HepG2 (cell line): ENCODE results near the gene IL27RA.

Experiments
- CEBPG ChIP-seq: IDR thresholded peaks from 2 replicates; pipeline ENCODE4 v1.6.1; 2016
- HNRNPL ChIP-seq: fragments of 200-400 bp; formaldehyde crosslinking; IDR thresholded peaks from 2 replicates; pipeline ENCODE4 v1.6.1; 2017; ENCODE audit warnings: mild to moderate bottlenecking, low read depth, low read length
- POLR2AphosphoS5 ChIP-seq: IDR thresholded peaks from 2 replicates; pipeline ENCODE4 v1.6.1; 2012; ENCODE audit warnings: low read depth, low read length
- SMC3 ChIP-seq: IDR thresholded peaks from 2 replicates; pipeline ENCODE4 v1.6.1; 2011; ENCODE audit warnings: low read length, improper control_type of control experiment
- SRF ChIP-seq: IDR thresholded peaks from 2 replicates; pipeline ENCODE4 v1.6.1; 2011; ENCODE audit warnings: mild to moderate bottlenecking, low read depth, low read length, moderate library complexity
- SRSF9 ChIP-seq: fragments of 200-400 bp; formaldehyde crosslinking; IDR thresholded peaks from 2 replicates; pipeline ENCODE4 v1.6.1; 2018; ENCODE audit warnings: borderline replicate concordance, mild to moderate bottlenecking, low read depth, low read length; ENCODE audit not compliant: insufficient read depth, poor library complexity, severe bottlenecking
- TAF1 ChIP-seq: sonication (generic); formaldehyde crosslinking; IDR thresholded peaks from 2 replicates; pipeline ENCODE4 v1.4.0; 2020; ENCODE audit warnings: missing genetic modification reagents
- TF ChIP-seq, protein P1 (sequence below), 2 experiments: IDR thresholded peaks; 2 replicates each; pipeline ENCODE4 v1.6.1; 2011 to 2012; ENCODE audit warnings: low read length in 2 of 2, borderline replicate concordance in 1 of 2, low read depth in 1 of 2, mild to moderate bottlenecking in 1 of 2, moderate library complexity in 1 of 2
- TF ChIP-seq, protein P2 (sequence below): sonication (generic); formaldehyde crosslinking; IDR thresholded peaks from 2 replicates; pipeline ENCODE4 v1.5.0; 2020; ENCODE audit warnings: mild to moderate bottlenecking, missing genetic modification reagents, moderate library complexity

DNA sequence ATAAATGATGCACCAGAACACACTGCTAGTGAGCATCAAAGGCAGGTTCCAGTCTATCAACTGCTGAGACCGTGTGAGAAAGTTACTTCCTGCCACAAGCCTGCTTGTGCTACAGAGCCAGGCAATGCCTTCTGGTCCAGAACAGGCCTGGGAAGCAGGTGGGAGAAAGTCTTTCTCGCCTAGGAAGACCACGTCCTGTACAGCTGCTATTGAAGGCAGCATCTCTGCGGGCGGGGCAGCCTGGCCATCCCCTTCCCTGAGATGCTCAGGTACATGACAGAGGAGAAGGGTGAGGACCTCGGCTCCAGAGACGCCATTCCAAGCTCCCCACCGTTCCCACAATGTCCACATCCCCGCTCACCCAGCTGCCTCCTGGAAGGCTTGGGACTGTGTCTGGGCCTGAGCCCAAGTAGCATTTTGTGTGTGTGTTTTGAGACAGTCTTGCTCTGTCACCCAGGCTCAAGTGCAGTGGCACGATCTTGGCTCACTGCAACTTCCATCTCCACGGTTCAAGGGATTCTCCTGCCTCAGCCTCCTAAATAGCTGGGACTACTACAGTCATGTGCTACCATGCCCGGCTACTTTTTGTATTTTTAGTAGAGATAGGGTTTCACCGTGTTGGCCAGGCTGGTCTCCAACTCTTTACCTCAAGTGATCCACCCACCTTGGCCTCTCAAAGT lies 28.9 kb upstream of the IL27RA start:
- no peak for TF ChIP-seq CEBPG (CRISPR knock-in tag)
- TF ChIP-seq SRF = no peak
- no peak for TF ChIP-seq TAF1 (CRISPR knock-in tag)
- TF ChIP-seq, protein P1, sequence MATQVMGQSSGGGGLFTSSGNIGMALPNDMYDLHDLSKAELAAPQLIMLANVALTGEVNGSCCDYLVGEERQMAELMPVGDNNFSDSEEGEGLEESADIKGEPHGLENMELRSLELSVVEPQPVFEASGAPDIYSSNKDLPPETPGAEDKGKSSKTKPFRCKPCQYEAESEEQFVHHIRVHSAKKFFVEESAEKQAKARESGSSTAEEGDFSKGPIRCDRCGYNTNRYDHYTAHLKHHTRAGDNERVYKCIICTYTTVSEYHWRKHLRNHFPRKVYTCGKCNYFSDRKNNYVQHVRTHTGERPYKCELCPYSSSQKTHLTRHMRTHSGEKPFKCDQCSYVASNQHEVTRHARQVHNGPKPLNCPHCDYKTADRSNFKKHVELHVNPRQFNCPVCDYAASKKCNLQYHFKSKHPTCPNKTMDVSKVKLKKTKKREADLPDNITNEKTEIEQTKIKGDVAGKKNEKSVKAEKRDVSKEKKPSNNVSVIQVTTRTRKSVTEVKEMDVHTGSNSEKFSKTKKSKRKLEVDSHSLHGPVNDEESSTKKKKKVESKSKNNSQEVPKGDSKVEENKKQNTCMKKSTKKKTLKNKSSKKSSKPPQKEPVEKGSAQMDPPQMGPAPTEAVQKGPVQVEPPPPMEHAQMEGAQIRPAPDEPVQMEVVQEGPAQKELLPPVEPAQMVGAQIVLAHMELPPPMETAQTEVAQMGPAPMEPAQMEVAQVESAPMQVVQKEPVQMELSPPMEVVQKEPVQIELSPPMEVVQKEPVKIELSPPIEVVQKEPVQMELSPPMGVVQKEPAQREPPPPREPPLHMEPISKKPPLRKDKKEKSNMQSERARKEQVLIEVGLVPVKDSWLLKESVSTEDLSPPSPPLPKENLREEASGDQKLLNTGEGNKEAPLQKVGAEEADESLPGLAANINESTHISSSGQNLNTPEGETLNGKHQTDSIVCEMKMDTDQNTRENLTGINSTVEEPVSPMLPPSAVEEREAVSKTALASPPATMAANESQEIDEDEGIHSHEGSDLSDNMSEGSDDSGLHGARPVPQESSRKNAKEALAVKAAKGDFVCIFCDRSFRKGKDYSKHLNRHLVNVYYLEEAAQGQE (IDR thresholded peaks at IDR 0.05; ENCODE audit: borderline replicate concordance in 1 of 2, low read depth in 1 of 2, low read length in 2 of 2) = no peak
- no peak for TF ChIP-seq SRSF9
- TF ChIP-seq, protein P2, sequence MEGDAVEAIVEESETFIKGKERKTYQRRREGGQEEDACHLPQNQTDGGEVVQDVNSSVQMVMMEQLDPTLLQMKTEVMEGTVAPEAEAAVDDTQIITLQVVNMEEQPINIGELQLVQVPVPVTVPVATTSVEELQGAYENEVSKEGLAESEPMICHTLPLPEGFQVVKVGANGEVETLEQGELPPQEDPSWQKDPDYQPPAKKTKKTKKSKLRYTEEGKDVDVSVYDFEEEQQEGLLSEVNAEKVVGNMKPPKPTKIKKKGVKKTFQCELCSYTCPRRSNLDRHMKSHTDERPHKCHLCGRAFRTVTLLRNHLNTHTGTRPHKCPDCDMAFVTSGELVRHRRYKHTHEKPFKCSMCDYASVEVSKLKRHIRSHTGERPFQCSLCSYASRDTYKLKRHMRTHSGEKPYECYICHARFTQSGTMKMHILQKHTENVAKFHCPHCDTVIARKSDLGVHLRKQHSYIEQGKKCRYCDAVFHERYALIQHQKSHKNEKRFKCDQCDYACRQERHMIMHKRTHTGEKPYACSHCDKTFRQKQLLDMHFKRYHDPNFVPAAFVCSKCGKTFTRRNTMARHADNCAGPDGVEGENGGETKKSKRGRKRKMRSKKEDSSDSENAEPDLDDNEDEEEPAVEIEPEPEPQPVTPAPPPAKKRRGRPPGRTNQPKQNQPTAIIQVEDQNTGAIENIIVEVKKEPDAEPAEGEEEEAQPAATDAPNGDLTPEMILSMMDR (CRISPR knock-in tag) = no peak
- TF ChIP-seq SMC3 = no peak
- no peak for TF ChIP-seq HNRNPL
- no peak for TF ChIP-seq POLR2AphosphoS5
